Camera-type eye (tissue), 1 donor: ENCODE results near the gene SRL. TPM values are rescaled to one million over a fixed set of nuclear protein-coding genes. Genes with fewer than 3 reads are reported as not detected.

Experiments used
- total RNA-seq: library from RNA; depleted of rRNA; stranded (reverse); fragments of >200 nt; gene quantifications from one replicate; pipeline ENCODE4 v1.2.3, GENCODE V29; 2014

SRL gene
- 38.6 TPM for total RNA-seq

DNA sequence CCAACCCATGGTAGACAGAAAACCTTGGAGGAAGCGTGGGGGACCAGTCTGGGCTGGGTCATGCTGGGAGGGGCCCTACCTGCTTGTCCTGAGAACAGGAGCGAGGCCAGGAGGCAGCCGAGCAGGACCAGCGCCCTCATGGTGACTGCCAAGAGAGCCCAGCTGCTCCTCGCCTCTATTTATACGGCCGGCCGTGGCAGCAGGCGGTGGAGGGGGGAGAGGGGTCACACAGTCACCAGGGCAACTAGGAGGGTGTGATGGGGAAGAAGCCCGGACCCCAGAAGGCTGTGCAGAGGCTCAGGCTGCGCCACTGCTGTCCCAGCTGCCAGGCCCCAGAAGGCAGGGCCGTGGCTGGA is at the start of gene SRL:
Gene SRL (minus strand): TSS at position 153 of the 356 bp plus-strand sequence. CDS start 13 bp downstream, at position 140.

Other genes with a start within 250 kb of the SRL start
- 29.6 TPM for gene ADCY9, start 125.6 kb downstream of the SRL start, total RNA-seq
- 10.9 TPM for gene TFAP4, start 30.9 kb upstream of the SRL start, total RNA-seq
- gene GLIS2, start 74.0 kb upstream of the SRL start, total RNA-seq, result 10.9 TPM
- 20.9 TPM for gene PAM16, start 109.2 kb upstream of the SRL start, total RNA-seq
- gene VASN, start 129.8 kb upstream of the SRL start, total RNA-seq, result 32.7 TPM
- 42.5 TPM for gene CORO7, start 174.5 kb upstream of the SRL start, total RNA-seq
- gene DNAJA3, start 183.8 kb upstream of the SRL start, total RNA-seq, result 45.1 TPM
- 22.0 TPM for gene NMRAL1, start 232.5 kb upstream of the SRL start, total RNA-seq
- gene HMOX2, start 234.3 kb upstream of the SRL start, total RNA-seq, result 39.0 TPM